SW480 (cell line): ENCODE data around the gene LCN6.

Experiments
- DNase-seq: peaks from one replicate; pipeline ENCODE4 v3.0.0-alpha.2; 2016; ENCODE audit warnings: low spot score

Gene LCN6

GRCh38 chr9:136743639-136744211, 4.6 kb downstream of the LCN6 start:
- no peak for DNase-seq

DNA sequence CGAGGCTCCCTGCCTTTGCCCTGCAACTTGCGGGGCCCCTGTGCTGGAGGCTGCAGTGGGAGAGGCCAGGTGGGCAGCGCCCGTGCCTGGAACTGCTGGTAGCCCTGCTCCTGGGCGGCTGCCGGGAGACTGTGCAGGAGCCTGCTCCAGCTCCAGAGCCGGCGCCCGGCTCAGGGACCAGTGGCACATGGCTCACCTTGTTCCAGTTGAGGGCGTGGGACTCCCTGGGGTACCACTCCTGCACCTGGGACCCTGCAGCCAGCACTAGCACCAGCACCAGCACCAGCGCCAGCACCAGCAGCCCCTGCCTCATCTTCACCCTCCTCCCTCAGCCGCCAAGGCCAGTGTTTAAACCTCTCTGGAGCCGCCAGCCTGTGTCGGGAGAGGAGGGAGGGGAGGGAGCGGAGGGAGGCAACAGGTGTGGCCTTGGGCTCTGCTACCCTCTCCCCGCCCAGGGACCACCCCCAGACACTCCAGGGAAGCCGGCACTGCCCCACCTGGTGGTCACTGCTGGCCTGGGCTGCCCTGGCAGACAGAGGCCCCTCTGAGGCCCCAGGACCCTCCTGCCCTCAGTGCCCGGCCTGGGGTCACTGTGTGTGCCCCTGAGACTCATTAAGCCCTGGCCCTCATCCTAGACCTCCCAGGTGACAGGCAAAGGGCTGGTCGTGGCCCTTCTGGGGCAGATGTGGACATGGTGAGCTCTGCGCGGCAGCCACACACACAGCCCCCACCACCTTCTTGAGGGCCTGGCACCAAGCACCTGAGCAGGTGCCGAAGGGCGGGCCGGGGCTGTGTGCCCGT, 5.5 kb downstream of the LCN6 start, which contains the start of gene LCN10:
TSS of gene LCN10 (minus strand) at position 350 of the 801 bp plus-strand sequence. CDS start at position 313, 37 bp downstream.
- DNase-seq: no peak

- no peak for DNase-seq
Observed at GRCh38 chr9:136741883-136742571, 6.3 kb downstream of the LCN6 start.

DNA sequence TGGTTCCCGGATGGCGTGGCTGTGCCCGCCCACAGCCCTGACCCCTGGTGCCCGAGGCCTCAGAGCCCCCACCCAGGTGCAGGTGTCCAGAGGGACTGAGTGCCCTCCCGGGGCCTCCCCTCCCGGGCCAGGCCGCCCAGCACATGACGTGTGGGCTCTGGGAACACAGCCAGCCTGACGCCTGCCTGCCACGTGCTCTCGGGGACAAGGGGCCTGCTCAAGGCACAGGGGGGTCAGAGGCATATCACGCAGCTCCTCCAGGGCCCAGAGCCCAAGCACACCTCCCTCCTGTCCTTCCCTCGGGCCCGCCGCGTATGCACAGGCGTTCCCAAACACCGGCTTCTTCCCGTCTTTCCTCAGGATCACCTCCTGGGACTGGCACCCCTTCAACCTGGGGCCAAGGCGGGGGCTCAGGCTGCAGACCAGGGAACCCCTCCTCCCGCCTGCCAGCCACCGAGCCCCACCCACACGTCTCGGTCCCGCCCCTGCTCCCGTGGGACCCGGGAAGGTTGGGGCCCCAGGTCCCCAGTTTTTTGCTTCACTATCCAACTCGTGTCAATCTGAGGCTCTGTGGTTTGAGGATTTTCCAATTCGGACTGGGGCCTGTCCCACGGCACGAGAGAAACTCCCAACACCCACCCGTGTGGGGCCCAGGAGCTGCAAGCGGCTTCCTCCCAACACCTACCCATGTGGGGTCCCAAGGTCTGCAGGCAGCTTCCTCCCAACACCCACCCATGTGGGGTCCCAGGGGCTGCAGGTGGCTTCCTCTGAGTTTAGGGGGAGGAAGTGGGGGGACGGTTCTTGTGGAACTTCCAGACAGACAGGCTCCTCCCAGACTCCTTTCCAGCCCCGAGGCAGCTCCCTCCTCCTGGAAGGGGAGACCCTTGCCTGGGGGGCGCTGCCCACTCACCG, 7.1 kb downstream of the LCN6 start:
- DNase-seq: no peak

DNA sequence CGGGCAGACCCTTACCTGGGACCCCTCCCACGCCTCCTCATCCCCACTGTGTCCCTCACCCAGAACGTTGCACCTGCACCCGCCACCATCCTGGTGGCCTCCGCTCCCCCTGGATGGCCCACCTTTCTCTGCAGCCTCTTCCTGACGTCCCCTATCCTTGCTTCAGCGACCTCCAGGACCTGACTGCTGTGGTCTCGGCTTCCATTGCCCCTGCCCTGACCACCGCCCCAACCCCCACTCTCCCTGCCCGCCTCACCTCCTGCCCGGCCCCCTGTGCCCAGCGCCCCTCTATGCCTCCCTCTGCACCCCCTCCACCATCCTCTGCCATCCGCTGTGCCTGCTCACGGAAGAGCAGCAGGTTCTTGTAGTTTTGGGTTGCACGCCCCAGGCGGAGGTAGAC, 7.8 kb downstream of the LCN6 start:
- DNase-seq: no peak

DNA sequence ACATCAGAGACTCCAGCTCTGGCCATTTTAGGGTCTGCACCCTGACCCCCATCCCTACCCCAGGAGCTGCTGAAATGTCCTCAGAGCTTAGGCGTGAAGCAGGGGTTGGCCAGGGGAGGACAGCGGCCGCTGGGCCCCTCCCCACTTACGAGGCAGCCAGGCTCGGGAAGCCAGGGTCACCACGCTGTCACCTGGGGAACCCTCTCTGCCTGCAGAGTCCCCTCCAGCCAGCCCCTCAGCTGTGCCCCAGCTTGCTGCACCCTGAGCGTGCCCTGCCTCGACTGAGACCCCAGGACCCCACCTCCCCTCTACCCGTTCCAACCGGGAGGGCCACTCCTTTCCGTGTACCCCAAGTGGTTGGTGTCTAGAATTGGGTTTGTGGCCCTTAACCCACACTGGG, 8.3 kb downstream of the LCN6 start:
- DNase-seq: no peak

GRCh38 chr9:136739509-136739908, 8.8 kb downstream of the LCN6 start:
- no peak for DNase-seq

DNA sequence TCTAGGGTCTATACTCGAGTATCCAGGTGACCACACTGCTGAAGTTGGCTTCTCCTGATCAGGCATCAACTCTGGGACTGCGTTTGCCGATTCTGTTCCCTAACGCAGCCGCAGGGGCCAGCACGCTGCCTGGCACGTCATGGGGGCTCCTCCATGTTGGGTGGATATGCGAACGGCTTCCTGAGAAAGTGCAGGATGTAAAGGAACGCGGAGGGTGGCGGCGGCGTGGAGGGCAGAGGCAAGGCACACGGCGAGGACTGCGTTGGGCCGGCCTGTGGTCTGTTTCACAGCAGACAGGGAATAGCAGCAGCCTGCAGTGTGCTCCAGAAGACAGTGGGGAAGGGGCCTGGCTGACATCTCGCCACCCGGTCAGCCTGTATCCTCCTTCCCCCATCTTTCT, 9.4 kb downstream of the LCN6 start:
- no peak for DNase-seq

GRCh38 chr9:136735812-136736480, 12.4 kb downstream of the LCN6 start:
- DNase-seq: no peak

DNA sequence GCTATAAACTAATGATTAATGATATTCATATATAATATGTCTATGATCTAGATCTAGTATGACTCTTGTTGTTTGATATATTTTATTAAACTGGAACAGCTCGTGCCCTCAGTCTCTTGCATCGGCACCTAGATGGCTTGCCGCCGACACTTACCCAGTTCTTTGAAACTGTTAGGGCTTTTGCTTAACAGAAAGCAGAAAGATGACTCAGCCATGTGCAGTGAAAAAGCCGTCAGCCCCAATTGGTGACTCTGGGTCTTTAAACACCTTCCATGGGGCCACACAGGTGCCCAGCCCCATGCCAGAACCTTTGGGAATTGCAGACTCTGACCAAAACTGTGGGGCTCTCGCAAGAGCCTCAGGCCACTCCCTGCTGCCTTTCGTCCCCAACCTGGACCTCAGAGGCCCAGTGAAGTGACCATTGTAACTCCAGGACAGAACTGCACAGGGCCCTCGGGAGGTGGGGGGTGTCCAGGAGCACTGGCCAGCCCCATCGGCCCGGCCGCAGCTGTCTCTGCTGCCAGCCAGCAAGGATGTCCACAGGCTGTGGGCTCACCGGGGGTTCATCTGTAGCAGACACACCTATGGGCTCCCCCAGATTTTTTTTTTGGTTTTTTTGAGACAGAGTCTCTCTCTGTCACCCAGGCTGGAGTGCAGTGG, 13.4 kb downstream of the LCN6 start:
- DNase-seq: no peak

GRCh38 chr9:136733611-136734010, 14.7 kb downstream of the LCN6 start:
- no peak for DNase-seq

- no peak for DNase-seq
Observed at GRCh38 chr9:136732444-136733178, 15.7 kb downstream of the LCN6 start.

DNA sequence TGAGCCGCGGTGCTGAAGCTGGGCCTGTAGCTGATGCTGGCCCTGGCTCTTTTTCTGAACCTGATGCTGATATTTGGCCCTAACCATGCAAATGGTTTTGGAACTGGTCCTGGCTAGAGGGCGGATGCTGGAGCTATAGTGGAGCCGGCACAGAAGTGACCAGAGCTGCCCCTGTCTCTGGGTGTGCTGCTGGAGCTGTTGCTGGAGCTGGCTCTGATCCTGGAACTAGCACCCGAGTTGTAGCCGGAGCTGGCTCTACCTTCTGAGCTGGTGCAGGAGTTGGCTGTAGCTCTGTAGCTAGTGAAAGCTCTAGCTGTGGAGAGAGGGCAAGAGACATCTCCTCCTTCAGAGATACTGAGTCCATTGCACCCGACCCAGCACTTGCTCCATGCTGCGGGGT, 18.4 kb downstream of the LCN6 start:
- no peak for DNase-seq

- no peak for DNase-seq
Observed at GRCh38 chr9:136729144-136729543, 19.2 kb downstream of the LCN6 start.

GRCh38 chr9:136728548-136729123, 19.7 kb downstream of the LCN6 start:
- DNase-seq: peak; percentile 46

GRCh38 chr9:136728080-136728547, 20.2 kb downstream of the LCN6 start:
- peak; percentile 78 for DNase-seq

DNA sequence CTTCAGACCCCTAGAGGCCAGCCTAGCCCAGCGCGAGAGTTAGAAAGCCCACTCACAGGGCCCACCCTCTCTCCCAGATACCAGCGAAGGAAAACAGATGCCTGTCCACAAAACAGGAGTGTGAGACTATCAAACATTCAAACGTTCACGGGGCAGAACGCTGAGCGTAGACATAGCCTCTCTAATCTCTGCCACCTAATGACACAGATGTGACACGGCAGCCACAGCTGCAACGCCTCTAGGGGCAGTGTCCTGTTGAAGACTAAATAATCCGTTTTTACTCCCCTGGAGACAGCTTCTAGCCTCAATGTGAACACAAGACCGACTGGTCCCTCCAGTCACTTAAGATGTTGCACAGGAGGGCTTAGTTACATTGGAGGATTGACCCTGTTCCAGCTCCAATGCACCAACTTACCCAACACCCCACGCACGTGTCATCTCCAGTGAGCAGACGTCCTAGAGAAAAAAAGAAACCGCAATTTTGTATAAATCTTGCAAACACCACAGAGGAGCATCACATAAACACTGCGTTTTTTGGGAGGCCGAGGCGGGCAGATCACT, 21.6 kb downstream of the LCN6 start:
- DNase-seq: peak; percentile 59

- no peak for DNase-seq
Observed at GRCh38 chr9:136726118-136726517, 22.2 kb downstream of the LCN6 start.

DNA sequence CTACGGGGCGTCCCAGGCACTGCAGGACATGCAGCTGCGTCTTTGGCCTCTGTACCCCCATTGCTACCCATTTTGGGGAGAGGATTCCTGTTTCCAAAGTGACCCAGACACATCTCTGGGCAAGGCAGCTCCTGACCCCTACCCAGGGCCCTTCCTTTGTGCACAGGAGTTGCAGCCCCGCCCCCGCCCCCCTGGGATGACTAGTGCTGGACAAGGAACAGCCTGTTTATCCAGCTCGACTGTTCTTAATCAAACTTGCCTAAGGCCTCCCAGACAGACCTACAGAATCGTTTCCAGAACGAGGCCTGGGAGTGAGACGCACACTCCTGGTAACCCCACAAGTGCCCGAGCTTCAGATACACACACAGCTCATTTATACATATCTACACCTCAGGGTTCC, 22.7 kb downstream of the LCN6 start:
- DNase-seq: no peak
